Sigmoid colon (tissue), 7 donors: ENCODE data around the gene EXOC3L1. TPM values are rescaled to one million over a fixed set of nuclear protein-coding genes. Genes with fewer than 3 reads are reported as not detected.
A peak's percentile ranks its signal among the peaks of the same experiment; 100 is the strongest.

Experiments used
- DNase-seq: peaks from one replicate; pipeline ENCODE4 v3.0.0-alpha.2; 2019
- H3K27ac ChIP-seq, 4 donors: fragments of 200-600 bp; sonication (generic); one replicate each; pipeline ENCODE4 v1.5.1; 2016 to 2019; ENCODE audit warnings: mild to moderate bottlenecking in 1 of 4
- H3K27me3 ChIP-seq, 3 donors: fragments of 200-600 bp; sonication (generic); one replicate each; pipeline ENCODE4 v1.5.1; 2019; ENCODE audit warnings: mild to moderate bottlenecking in 1 of 3
- H3K36me3 ChIP-seq, 4 donors: fragments of 200-600 bp; sonication (generic); one replicate each; pipeline ENCODE4 v1.5.1; 2016 to 2019
- H3K4me1 ChIP-seq, 4 donors: fragments of 200-600 bp; sonication (generic); one replicate each; pipeline ENCODE4 v1.5.1; 2017 to 2019
- H3K4me3 ChIP-seq, 4 donors: fragments of 200-600 bp; sonication (generic); one replicate each; pipeline ENCODE4 v1.5.1; 2017 to 2019; ENCODE audit warnings: mild to moderate bottlenecking in 2 of 4, moderate library complexity in 1 of 4
- H3K9me3 ChIP-seq, 4 donors: fragments of 200-600 bp in 3 of 4; sonication (generic) in 3 of 4; one replicate each; pipeline versions ENCODE4 v1.5.1 to v1.6.1; 2013 to 2019
- CTCF ChIP-seq, 4 experiments: fragments of 450-650 bp in 3 of 4; fragments of 200-600 bp in 1 of 4; IDR thresholded peaks; one replicate each; pipeline ENCODE4 v1.5.1; 2016 to 2019; ENCODE audit warnings: antibody characterized with exemption in 4 of 4, mild to moderate bottlenecking in 3 of 4, moderate library complexity in 2 of 4
- EP300 ChIP-seq, 4 donors: sonication (generic); formaldehyde crosslinking; IDR thresholded peaks; one replicate each; pipeline ENCODE4 v1.6.1; 2017; ENCODE audit warnings: antibody characterized with exemption in 4 of 4
- POLR2A ChIP-seq, 2 donors: fragments of 450-650 bp; IDR thresholded peaks; one replicate each; pipeline ENCODE4 v1.6.1; 2016; ENCODE audit warnings: antibody characterized with exemption in 2 of 2, mild to moderate bottlenecking in 2 of 2, moderate library complexity in 2 of 2
- POLR2AphosphoS5 ChIP-seq, 4 donors: sonication (generic); formaldehyde crosslinking; IDR thresholded peaks; one replicate each; pipeline ENCODE4 v1.6.1; 2017; ENCODE audit warnings: antibody characterized with exemption in 4 of 4
- WGBS, 2 donors: extraction: QIAGEN DNeasy Blood & Tissue Kit; methylation state at CpG; one replicate each; pipeline ENCODE4 v1.1.7; 2013; 5-methylcytosine and 5-hydroxymethylcytosine counted together
- intact Hi-C: fragments of 100-400 bp; cut with DNase I; formaldehyde crosslinking; loops from one replicate; pipeline ENCODE4 v1.15.1; 2023
- polyA plus RNA-seq, 3 donors: library from polyadenylated mRNA; stranded (reverse); fragments of 200-250 nt; gene quantifications; one replicate each; pipeline ENCODE4 v1.2.3, GENCODE V29; 2013
- total RNA-seq, 4 donors: library from RNA; depleted of rRNA; stranded (reverse); fragments of >200 nt; gene quantifications; one replicate each; pipeline ENCODE4 v1.1.0, GENCODE V29; 2016
- donor health status: healthy with polysubstance abuse.
- donor health status: Bipolar disorder and iron deficiency.
- donor health status: healthy.

Gene EXOC3L1
- total and polyA plus RNA-seq, 7 donors, result 1.1 to 8.4 (median 2.5) TPM

DNA sequence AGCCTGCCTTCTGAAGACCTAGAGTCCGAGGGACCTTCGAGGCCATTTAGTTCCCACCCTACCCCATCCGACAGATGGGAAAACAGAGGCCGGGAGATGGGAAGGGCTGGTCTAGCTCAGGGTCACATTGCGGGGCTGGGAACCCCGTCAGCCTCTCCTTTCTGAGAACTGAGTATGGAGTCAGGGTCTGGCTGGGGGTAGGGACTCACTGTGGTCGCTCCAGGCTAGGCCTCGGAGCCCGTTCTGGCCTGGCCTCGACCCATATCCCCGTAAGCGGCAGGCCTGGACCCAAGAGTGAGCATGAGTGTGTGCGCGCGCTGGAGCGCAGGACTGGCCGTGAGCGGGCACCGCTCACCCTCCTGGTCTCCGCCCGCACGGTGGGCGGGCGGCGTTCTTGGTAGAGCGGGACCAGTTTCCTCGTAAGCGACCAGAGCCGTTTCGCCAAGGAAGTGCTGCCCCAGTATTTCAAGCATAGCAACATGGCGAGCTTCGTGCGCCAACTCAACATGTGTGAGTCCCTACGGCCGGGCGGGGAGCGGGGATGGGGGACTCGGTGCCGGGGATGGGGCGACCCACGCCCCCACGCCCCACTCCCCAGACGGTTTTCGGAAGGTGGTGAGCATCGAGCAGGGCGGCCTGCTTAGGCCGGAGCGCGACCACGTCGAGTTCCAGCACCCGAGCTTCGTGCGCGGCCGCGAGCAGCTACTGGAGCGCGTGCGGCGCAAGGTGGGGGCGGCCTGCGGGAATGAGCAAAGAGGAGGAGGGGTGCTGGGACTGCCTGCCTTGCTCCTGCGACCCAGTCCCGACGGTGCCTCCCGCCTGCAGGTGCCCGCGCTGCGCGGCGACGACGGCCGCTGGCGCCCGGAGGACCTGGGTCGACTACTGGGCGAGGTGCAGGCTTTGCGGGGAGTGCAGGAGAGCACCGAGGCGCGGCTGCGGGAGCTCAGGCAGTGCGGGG, 24.5 kb downstream of the EXOC3L1 start:
- peaks cover 0 to 76% (median 74%) of the 10 kb centered on the region in 4 donors for H3K4me1 ChIP-seq
- H3K9me3 ChIP-seq, result no peaks in the 10 kb centered on the region
- H3K4me3 ChIP-seq, result peak overlapping the region in 3 of 4 donors; percentile 35 to 47 (median 43)
- DNase-seq, result no peak
- peaks cover 34 to 58% (median 46%) of the 10 kb centered on the region in 3 donors for H3K27me3 ChIP-seq
- no peaks in the 10 kb centered on the region for H3K36me3 ChIP-seq
- 8% methylated on average over 85 of the region's 85 CpGs for WGBS, 2 donors
- no peak for TF ChIP-seq POLR2A (IDR thresholded peaks at IDR 0.05)
- no peak for TF ChIP-seq CTCF (IDR thresholded peaks at IDR 0.05)
- no peak for TF ChIP-seq POLR2AphosphoS5 (IDR thresholded peaks at IDR 0.05)
- no peak for TF ChIP-seq EP300 (IDR thresholded peaks at IDR 0.05)
- H3K27ac ChIP-seq, result peak overlapping the region; percentile 68 to 88 (median 71)
- intact Hi-C loops, result no loop called here

DNA sequence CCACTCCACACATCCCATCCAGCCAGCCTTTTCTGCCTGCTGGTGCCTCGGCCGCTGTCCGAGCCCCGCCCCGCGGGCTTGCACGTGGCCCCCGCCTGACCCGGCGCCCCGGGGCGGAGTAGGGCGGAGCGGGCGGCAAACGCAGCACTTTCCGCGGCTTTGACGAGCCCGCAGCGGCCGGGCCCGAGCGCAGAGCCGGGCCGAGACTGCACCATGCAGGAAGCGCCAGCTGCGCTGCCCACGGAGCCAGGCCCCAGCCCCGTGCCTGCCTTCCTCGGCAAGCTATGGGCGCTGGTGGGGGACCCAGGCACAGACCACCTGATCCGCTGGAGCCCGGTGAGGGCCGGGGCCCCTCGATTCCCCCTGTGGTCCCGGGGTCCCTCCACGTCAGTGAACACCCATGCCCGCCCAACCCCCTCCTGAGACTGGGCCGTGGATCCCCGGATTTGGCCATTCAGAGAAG, 25.3 kb downstream of the EXOC3L1 start, which contains the start of gene HSF4:
TSS of gene HSF4 (plus strand) at position 147 of the 463 bp plus-strand sequence. CDS start at position 214, 67 bp downstream.
- Histone ChIP-seq H3K9me3 (no peaks in the 10 kb centered on the region), H3K27me3 (peaks cover 34 to 58% (median 46%) of the 10 kb centered on the region in 3 donors), H3K27ac (peak within 1 kb of the TSS; percentile 68 to 88 (median 71)), H3K4me3 (peak within 1 kb of the TSS; percentile 17 to 47 (median 39)), H3K4me1 (peaks cover 0 to 75% (median 72%) of the 10 kb centered on the region in 4 donors), H3K36me3 (no peaks in the 10 kb centered on the region)
- peak; percentile 29 to 68 (median 42) for TF ChIP-seq POLR2AphosphoS5 (IDR thresholded peaks at IDR 0.05)
- peak in 1 of 2 donors; percentile 17 for TF ChIP-seq POLR2A (IDR thresholded peaks at IDR 0.05)
- no peak for TF ChIP-seq CTCF (IDR thresholded peaks at IDR 0.05)
- TF ChIP-seq EP300 (IDR thresholded peaks at IDR 0.05), result no peak
- intact Hi-C loops, result no loop called here
- peak; percentile 85 for DNase-seq
- WGBS, 2 donors, result 2% methylated on average over 41 of the region's 41 CpGs

- intact Hi-C loops, result no loop called here
Measured at GRCh38 chr16:67163999-67164558, 25.9 kb downstream of the EXOC3L1 start.

More at GRCh38 chr16:67163999-67164558, 25.9 kb downstream of the EXOC3L1 start:
- H3K9me3 ChIP-seq, result no peaks in the 10 kb centered on the region
- H3K27me3 ChIP-seq, result peaks cover 34 to 58% (median 46%) of the 10 kb centered on the region in 3 donors
- DNase-seq, result peak; percentile 79
- peak overlapping the region; percentile 17 to 47 (median 39) for H3K4me3 ChIP-seq
- H3K36me3 ChIP-seq, result no peaks in the 10 kb centered on the region
- H3K27ac ChIP-seq, result peak overlapping the region; percentile 68 to 88 (median 71)
- WGBS, 2 donors, result 1 to 3% methylated on average over 34 of the region's 34 CpGs
- TF ChIP-seq EP300 (IDR thresholded peaks at IDR 0.05) (no peak), CTCF (IDR thresholded peaks at IDR 0.05) (no peak), POLR2A (IDR thresholded peaks at IDR 0.05) (no peak), POLR2AphosphoS5 (IDR thresholded peaks at IDR 0.05) (no peak)
- H3K4me1 ChIP-seq, result peaks cover 0 to 73% (median 71%) of the 10 kb centered on the region in 4 donors
